ENCODE results near the gene LCN2. TPM values are rescaled to one million over a fixed set of nuclear protein-coding genes. Genes with fewer than 3 reads are reported as not detected.

Gene LCN2
- total and polyA plus RNA-seq, 2 experiments from 2014 or later = not detected

DNA sequence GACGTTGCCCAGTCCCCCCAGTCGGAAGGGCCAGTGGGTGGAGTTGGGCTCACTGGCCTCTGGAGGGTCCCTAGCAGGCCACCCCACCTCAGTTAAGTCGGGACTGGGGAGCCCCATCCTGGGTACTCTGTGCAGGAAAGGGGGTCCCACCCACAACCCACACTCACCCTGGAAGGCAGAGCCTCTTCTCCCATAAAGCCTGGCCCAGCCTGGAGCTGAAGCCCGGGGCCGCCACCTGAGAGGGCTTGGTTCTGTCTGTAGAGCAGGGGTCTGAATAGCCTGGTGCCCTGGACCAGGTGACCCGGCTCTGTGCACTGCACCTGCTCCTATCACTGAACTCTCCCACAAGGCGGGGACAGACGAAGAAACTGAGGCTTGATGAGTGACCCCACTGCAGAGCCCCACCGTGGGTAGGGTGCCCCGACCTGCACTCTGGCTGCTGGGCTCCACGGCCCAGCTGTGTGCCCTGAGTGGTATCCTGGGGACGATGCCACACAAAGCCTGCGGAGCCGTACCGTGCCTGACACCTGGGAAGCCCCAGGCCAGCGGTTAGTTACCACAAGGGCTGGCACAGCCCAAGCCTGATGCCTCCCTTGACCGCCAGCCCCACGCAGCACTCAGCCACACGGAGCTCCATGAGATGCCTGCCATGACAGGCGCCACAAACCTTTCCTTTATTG lies 29.1 kb upstream of the LCN2 start:
- Histone ChIP-seq H3F3A (ENCODE audit: insufficient read depth) (no peaks in the 10 kb centered on the region), H3K79me2 (ENCODE audit: insufficient read depth) (peaks cover 8% of the 10 kb centered on the region), H2AFZ (no peak overlapping the region), H4K20me1 (ENCODE audit: insufficient read depth) (no peaks in the 10 kb centered on the region; the same call in 1 of the 2 replicates), H3K27ac (no peak overlapping the region), H3K4me1 (ENCODE audit: insufficient read depth) (no peaks in the 10 kb centered on the region), H3K27me3 (replicated peaks; ENCODE audit: insufficient read depth) (no peaks in the 10 kb centered on the region), H3K4me3 (no peak overlapping the region), H3K4me2 (ENCODE audit: unreplicated experiment) (no peak overlapping the region), H3K36me3 (ENCODE audit: low read depth) (no peaks in the 10 kb centered on the region), H3K9ac (no peak overlapping the region), H3K9me2 (ENCODE audit: insufficient read depth) (no peaks in the 10 kb centered on the region), H3K9me3 (ENCODE audit: low read depth) (no peaks in the 10 kb centered on the region)
- in situ Hi-C loops (cut with MboI) = no loop called here
- no peak for DNase-seq
- 85 to 86% methylated on average over 19 to 20 of the region's 20 CpGs for WGBS, 2 experiments (ENCODE audit: low coverage in 1 of 2, low lambda C conversion rate in 2 of 2, missing lambda C conversion rate in 2 of 2)
- no peak for TF ChIP-seq EZH2phosphoT487 (IDR thresholded peaks at IDR 0.05; ENCODE audit: insufficient read depth, low read depth)
- no peak for TF ChIP-seq EZH2 (IDR thresholded peaks at IDR 0.05; ENCODE audit: insufficient read depth, poor library complexity, severe bottlenecking)

DNA sequence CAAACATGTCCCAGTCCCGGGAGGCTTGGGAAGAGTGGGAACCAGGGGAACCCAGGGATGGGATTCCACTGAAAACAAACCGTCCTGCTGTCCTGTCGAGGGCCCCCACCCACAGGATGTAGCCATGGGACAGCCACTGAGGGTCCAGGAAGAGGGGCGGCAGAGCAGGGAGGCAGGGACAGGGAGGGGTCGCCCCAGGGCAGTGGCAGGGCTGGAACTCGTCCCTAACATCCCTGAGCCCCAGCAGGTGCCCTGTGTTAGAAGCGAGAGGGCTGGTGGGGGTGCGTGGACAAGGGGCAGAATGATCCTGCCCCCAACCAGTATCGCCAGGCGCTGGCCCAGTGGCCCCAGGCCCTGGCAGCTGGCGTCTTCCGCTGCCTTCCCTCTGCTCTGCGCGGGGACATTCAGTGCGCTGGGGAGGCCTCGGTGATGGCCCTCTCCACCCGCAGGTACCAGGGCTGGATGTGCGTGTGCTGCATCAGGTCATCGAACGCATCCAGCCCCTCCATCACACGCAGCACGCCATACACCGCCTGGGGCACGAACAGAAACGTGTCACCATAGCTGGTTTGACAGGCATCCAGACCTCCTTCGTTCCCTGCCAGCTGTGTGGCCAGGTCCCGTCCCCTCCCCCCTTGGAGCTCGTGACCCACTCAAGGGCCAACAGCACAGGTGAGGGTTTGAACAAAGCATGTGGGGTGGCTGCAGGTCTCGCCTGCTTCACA lies 28.4 kb upstream of the LCN2 start:
- Histone ChIP-seq H3F3A (ENCODE audit: insufficient read depth) (no peaks in the 10 kb centered on the region), H3K4me3 (no peak overlapping the region), H3K9me3 (ENCODE audit: low read depth) (no peaks in the 10 kb centered on the region), H4K20me1 (ENCODE audit: insufficient read depth) (no peaks in the 10 kb centered on the region; the same call in 1 of the 2 replicates), H3K4me1 (ENCODE audit: insufficient read depth) (peaks cover 2% of the 10 kb centered on the region; the same call in 1 of the 2 replicates), H3K79me2 (ENCODE audit: insufficient read depth) (peaks cover 14% of the 10 kb centered on the region), H3K36me3 (ENCODE audit: low read depth) (no peaks in the 10 kb centered on the region), H3K9me2 (ENCODE audit: insufficient read depth) (no peaks in the 10 kb centered on the region), H3K27ac (no peak overlapping the region), H3K27me3 (replicated peaks; ENCODE audit: insufficient read depth) (no peaks in the 10 kb centered on the region), H2AFZ (no peak overlapping the region), H3K4me2 (ENCODE audit: unreplicated experiment) (no peak overlapping the region), H3K9ac (no peak overlapping the region)
- no peak for TF ChIP-seq EZH2 (IDR thresholded peaks at IDR 0.05; ENCODE audit: insufficient read depth, poor library complexity, severe bottlenecking)
- no peak for TF ChIP-seq EZH2phosphoT487 (IDR thresholded peaks at IDR 0.05; ENCODE audit: insufficient read depth, low read depth)
- in situ Hi-C loops (cut with MboI) = no loop called here
- WGBS, 2 experiments (ENCODE audit: low coverage in 1 of 2, low lambda C conversion rate in 2 of 2, missing lambda C conversion rate in 2 of 2) = 88 to 89% methylated on average over 25 to 29 of the region's 29 CpGs
- no peak for DNase-seq

DNA sequence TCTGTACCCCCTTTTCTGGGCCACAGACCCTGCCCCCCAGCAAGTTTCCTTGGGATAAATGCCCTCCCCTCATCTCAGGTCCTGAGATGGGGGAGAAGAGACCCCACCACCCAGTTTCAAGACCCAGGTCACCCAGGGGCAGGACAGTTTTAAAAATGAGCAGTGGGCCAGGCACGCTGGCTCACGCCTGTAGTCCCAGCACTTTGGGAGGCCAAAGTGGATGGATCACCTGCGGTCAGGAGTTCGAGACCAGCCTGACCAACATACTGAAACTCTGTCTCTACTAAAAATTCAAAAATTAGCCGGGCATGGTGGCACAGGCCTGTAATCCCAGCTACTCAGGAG lies 27.8 kb upstream of the LCN2 start:
- H3K9ac ChIP-seq = no peak overlapping the region
- no peak overlapping the region for H3K4me2 ChIP-seq (ENCODE audit: unreplicated experiment)
- no peak for DNase-seq
- WGBS, 2 experiments (ENCODE audit: low coverage in 1 of 2, low lambda C conversion rate in 2 of 2, missing lambda C conversion rate in 2 of 2) = 95 to 99% methylated on average over 5 of the region's 5 CpGs
- in situ Hi-C loops (cut with MboI) = no loop called here
- H3K36me3 ChIP-seq (ENCODE audit: low read depth) = no peaks in the 10 kb centered on the region
- no peaks in the 10 kb centered on the region for H3K27me3 ChIP-seq (replicated peaks; ENCODE audit: insufficient read depth)
- peaks cover 19% of the 10 kb centered on the region for H3K79me2 ChIP-seq (ENCODE audit: insufficient read depth)
- no peak overlapping the region for H3K27ac ChIP-seq
- H3K9me2 ChIP-seq (ENCODE audit: insufficient read depth) = no peaks in the 10 kb centered on the region
- no peak overlapping the region for H3K4me3 ChIP-seq
- no peaks in the 10 kb centered on the region for H3F3A ChIP-seq (ENCODE audit: insufficient read depth)
- TF ChIP-seq EZH2 (IDR thresholded peaks at IDR 0.05; ENCODE audit: insufficient read depth, poor library complexity, severe bottlenecking) (no peak), EZH2phosphoT487 (IDR thresholded peaks at IDR 0.05; ENCODE audit: insufficient read depth, low read depth) (no peak)
- H3K9me3 ChIP-seq (ENCODE audit: low read depth) = no peaks in the 10 kb centered on the region
- H3K4me1 ChIP-seq (ENCODE audit: insufficient read depth) = peaks cover 7% of the 10 kb centered on the region; the same call in 1 of the 2 replicates
- H2AFZ ChIP-seq = no peak overlapping the region
- H4K20me1 ChIP-seq (ENCODE audit: insufficient read depth) = no peaks in the 10 kb centered on the region; the same call in 1 of the 2 replicates

DNA sequence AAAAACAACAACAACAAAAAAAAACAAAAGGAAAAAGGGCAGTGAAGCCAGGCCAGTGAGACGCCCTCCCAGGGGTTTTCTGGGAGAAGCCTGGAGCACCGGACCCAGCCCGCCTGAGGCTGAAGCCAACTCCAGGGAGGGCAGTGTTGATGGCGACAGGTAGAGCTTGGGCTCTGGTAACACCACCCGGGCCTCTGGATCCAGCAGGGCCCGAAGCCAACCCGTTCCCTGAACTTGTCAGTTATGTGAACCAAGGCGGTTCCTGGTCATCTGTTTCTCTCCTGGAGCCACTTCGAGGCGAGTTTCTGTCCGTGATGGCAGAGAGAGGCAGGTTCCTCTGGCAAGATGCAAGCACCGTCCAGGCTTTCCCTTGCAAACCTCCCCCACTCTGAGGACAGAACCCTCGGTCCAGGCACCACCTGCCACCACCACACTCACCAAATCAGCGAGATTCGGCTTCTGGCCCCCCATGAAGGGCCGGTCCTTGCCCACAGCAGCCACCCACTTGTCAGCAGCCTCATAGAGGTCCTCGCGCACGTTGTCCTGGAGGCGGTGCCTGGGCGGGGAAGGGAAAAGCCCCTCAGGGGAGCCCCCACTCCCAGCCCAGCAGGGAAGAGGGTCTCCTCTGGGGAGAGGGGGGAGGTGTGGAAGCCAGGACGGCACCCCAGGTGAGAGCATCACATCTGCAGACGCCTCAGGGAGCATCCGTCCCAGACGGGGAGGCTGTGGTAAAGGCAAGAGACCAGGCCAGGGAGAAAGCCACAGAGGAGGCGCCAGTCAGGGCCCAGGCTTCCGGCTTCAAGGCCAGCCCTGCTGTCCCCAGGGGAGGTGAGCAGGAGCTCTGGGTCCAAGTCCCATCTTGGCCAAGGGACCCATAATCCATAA lies 27.1 kb upstream of the LCN2 start:
- Histone ChIP-seq H3K4me3 (no peak overlapping the region), H3K4me1 (ENCODE audit: insufficient read depth) (peaks cover 9% of the 10 kb centered on the region; the same call in 1 of the 2 replicates), H3F3A (ENCODE audit: insufficient read depth) (no peaks in the 10 kb centered on the region), H3K4me2 (ENCODE audit: unreplicated experiment) (no peak overlapping the region), H3K27me3 (replicated peaks; ENCODE audit: insufficient read depth) (no peaks in the 10 kb centered on the region), H3K9ac (no peak overlapping the region), H4K20me1 (ENCODE audit: insufficient read depth) (no peaks in the 10 kb centered on the region; the same call in 1 of the 2 replicates), H2AFZ (no peak overlapping the region), H3K9me2 (ENCODE audit: insufficient read depth) (no peaks in the 10 kb centered on the region), H3K9me3 (ENCODE audit: low read depth) (no peaks in the 10 kb centered on the region), H3K36me3 (ENCODE audit: low read depth) (no peaks in the 10 kb centered on the region), H3K27ac (no peak overlapping the region), H3K79me2 (ENCODE audit: insufficient read depth) (peaks cover 27% of the 10 kb centered on the region)
- 87 to 91% methylated on average over 25 to 27 of the region's 27 CpGs for WGBS, 2 experiments (ENCODE audit: low coverage in 1 of 2, low lambda C conversion rate in 2 of 2, missing lambda C conversion rate in 2 of 2)
- TF ChIP-seq EZH2 (IDR thresholded peaks at IDR 0.05; ENCODE audit: insufficient read depth, poor library complexity, severe bottlenecking) (no peak), EZH2phosphoT487 (IDR thresholded peaks at IDR 0.05; ENCODE audit: insufficient read depth, low read depth) (no peak)
- in situ Hi-C loops (cut with MboI) = no loop called here
- no peak for DNase-seq

Data from GM23248 (cell line).